HepG2 (cell line): ENCODE data around the gene IER2. TPM values are rescaled to one million over a fixed set of nuclear protein-coding genes. Genes with fewer than 3 reads are reported as not detected.
A peak's percentile ranks its signal among the peaks of the same experiment; 100 is the strongest.

Experiments used
- ATF3 ChIP-seq: sonication (generic); formaldehyde crosslinking; IDR thresholded peaks from 2 replicates; pipeline ENCODE4 v1.4.0; 2020; ENCODE audit warnings: missing genetic modification reagents
- BHLHE40 ChIP-seq: IDR thresholded peaks from 2 replicates; pipeline ENCODE4 v1.6.1; 2011; ENCODE audit warnings: low read length, improper control_type of control experiment
- CEBPG ChIP-seq: IDR thresholded peaks from 2 replicates; pipeline ENCODE4 v1.6.1; 2016
- ELF4 ChIP-seq: sonication (generic); formaldehyde crosslinking; IDR thresholded peaks from 2 replicates; pipeline ENCODE4 v1.5.0; 2020; ENCODE audit warnings: missing genetic modification reagents, mild to moderate bottlenecking, moderate library complexity, borderline replicate concordance
- GATAD2A ChIP-seq: IDR thresholded peaks from 2 replicates; pipeline ENCODE4 v1.6.1; 2016
- HNRNPUL1 ChIP-seq: fragments of 200-400 bp; formaldehyde crosslinking; IDR thresholded peaks from 2 replicates; pipeline ENCODE4 v1.6.1; 2017; ENCODE audit warnings: low read depth, mild to moderate bottlenecking, low read length, moderate library complexity
- MEIS2 ChIP-seq: sonication (generic); formaldehyde crosslinking; IDR thresholded peaks from 2 replicates; pipeline ENCODE4 v1.9.0; 2021; ENCODE audit warnings: mild to moderate bottlenecking, missing genetic modification reagents
- NCOA1 ChIP-seq: sonication (generic); formaldehyde crosslinking; IDR thresholded peaks from 2 replicates; pipeline ENCODE4 v1.9.0; 2021; ENCODE audit warnings: missing genetic modification reagents
- NR3C1 ChIP-seq: sonication (generic); formaldehyde crosslinking; IDR thresholded peaks from 2 replicates; pipeline ENCODE4 v1.4.0; 2020; ENCODE audit warnings: missing genetic modification reagents
- SALL1 ChIP-seq: sonication (generic); formaldehyde crosslinking; IDR thresholded peaks from 2 replicates; pipeline ENCODE4 v1.8.0; 2022; ENCODE audit warnings: mild to moderate bottlenecking, missing genetic modification reagents
- SCMH1 ChIP-seq: sonication (generic); formaldehyde crosslinking; IDR thresholded peaks from 2 replicates; pipeline ENCODE4 v1.9.0; 2021; ENCODE audit warnings: missing genetic modification reagents, mild to moderate bottlenecking, borderline replicate concordance
- SMAD1 ChIP-seq: sonication (generic); formaldehyde crosslinking; IDR thresholded peaks from 2 replicates; pipeline ENCODE4 v1.4.0; 2020; ENCODE audit warnings: missing genetic modification reagents, low read depth, mild to moderate bottlenecking, borderline replicate concordance
- SNAPC2 ChIP-seq: sonication (generic); formaldehyde crosslinking; IDR thresholded peaks from 2 replicates; pipeline ENCODE4 v1.8.1; 2022; ENCODE audit warnings: mild to moderate bottlenecking, missing genetic modification reagents
- TMF1 ChIP-seq: sonication (generic); formaldehyde crosslinking; IDR thresholded peaks from 2 replicates; pipeline ENCODE4 v1.8.1; 2022; ENCODE audit warnings: low read depth, missing genetic modification reagents
- U2AF1 ChIP-seq: fragments of 200-400 bp; formaldehyde crosslinking; optimal IDR thresholded peaks from 2 replicates; pipeline ENCODE3; 2017; ENCODE audit warnings: mild to moderate bottlenecking, low read depth, low read length
- ZBTB26 ChIP-seq: IDR thresholded peaks from 2 replicates; pipeline ENCODE4 v1.6.1; 2016; ENCODE audit warnings: missing compliant biosample characterization, missing genetic modification reagents, borderline replicate concordance
- ZNF180 ChIP-seq: sonication (generic); formaldehyde crosslinking; IDR thresholded peaks from 2 replicates; pipeline ENCODE4 v1.4.0; 2020; ENCODE audit warnings: low read depth, missing genetic modification reagents, borderline replicate concordance
- ZNF567 ChIP-seq: sonication (generic); formaldehyde crosslinking; IDR thresholded peaks from 2 replicates; pipeline ENCODE4 v1.8.1; 2023; ENCODE audit warnings: mild to moderate bottlenecking, missing genetic modification reagents, borderline replicate concordance
- ZNF75D ChIP-seq: sonication (generic); formaldehyde crosslinking; IDR thresholded peaks from 2 replicates; pipeline ENCODE4 v1.8.1; 2023; ENCODE audit warnings: missing genetic modification reagents, mild to moderate bottlenecking, borderline replicate concordance
- ZSCAN22 ChIP-seq: sonication (generic); formaldehyde crosslinking; IDR thresholded peaks from 2 replicates; pipeline ENCODE4 v1.4.0; 2020; ENCODE audit warnings: mild to moderate bottlenecking, missing genetic modification reagents
- polyA plus RNA-seq, 8 experiments: library from polyadenylated mRNA; depleted of rRNA in 3 of 8; stranded (reverse) in 7 of 8; unstranded in 1 of 8; fragments of >200 nt; fragmentation: Illumina TruSeq in 4 of 8; extraction: Trizol in 4 of 8; gene quantifications; 2 replicates each; pipeline versions ENCODE4 v1.2.1 to v1.2.3, GENCODE V29; 2011 to 2016; ENCODE audit warnings: low read depth in 4 of 8, missing spikeins in 1 of 8, mixed read lengths in 1 of 8; ENCODE audit not compliant: insufficient read depth in 1 of 8
- total RNA-seq, 5 experiments: library from RNA; depleted of rRNA; stranded (reverse); fragments of >200 nt; fragmentation: Illumina TruSeq; extraction: Trizol; gene quantifications; 2 replicates each; pipeline ENCODE4 v1.2.3, GENCODE V29; 2016; ENCODE audit warnings: low read depth in 1 of 5
- TF ChIP-seq, protein P1 (sequence below): sonication (generic); formaldehyde crosslinking; IDR thresholded peaks from 2 replicates; pipeline ENCODE4 v1.8.1; 2022; ENCODE audit warnings: low read depth, mild to moderate bottlenecking, missing genetic modification reagents
- TF ChIP-seq, protein P2 (sequence below): conservative IDR thresholded peaks from 2 replicates; pipeline ENCODE4 v1.6.1; 2018; ENCODE audit warnings: missing genetic modification reagents
- TF ChIP-seq, protein P3 (sequence below): sonication (generic); formaldehyde crosslinking; IDR thresholded peaks from 2 replicates; pipeline ENCODE4 v1.8.0; 2022; ENCODE audit warnings: missing genetic modification reagents, mild to moderate bottlenecking, moderate library complexity, borderline replicate concordance

IER2 gene
- total and polyA plus RNA-seq, 2 of the 13 experiments (the other 11 are each of a cell fraction or from before 2014, with no cell fraction given), result 10.1 to 14.3 TPM

DNA sequence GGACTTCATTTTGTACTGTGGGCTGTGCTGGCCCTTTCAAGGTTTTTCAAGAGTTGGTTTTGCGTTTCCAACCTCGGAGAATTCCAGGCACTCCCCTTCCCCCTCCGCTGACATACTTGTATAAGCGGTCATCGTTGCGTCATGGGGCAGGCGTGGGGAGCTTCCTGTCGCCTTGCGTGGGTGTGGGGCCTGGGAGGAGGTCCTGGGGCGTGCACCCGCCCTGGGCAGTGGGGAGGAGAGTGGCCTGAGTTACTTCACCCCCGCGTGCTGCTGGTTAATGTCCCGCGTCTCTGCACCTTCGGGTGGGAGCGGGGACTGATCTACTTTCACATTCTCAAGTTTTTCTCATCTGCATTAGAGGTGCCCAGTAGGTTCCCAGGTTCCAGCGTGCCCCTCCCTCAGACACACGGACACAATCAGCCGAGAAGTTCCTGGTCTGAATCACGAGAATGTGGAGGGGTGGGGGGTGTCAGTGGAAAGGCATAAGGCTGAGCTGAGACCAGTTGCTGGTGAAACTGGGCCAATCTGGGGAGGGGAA, 4.1 kb downstream of the IER2 start (continued):
- TF ChIP-seq ZBTB26 (CRISPR knock-in tag) (0 out of 2 replicates have a peak, but pooled peaks have one; percentile 10), ATF3 (CRISPR knock-in tag) (peak; percentile 89), BHLHE40 (no peak), ZNF567 (CRISPR knock-in tag) (no peak), ELF4 (CRISPR knock-in tag) (no peak), GATAD2A (peak; percentile 60; the same call in 1 of the 2 replicates), SMAD1 (CRISPR knock-in tag) (no peak), NR3C1 (CRISPR knock-in tag) (no peak), ZNF75D (CRISPR knock-in tag) (no peak), SNAPC2 (CRISPR knock-in tag) (no peak), ZNF180 (CRISPR knock-in tag) (no peak), HNRNPUL1 (no peak), TMF1 (CRISPR knock-in tag) (no peak), ZSCAN22 (CRISPR knock-in tag) (no peak), SCMH1 (CRISPR knock-in tag) (no peak), CEBPG (CRISPR knock-in tag) (peak; percentile 88), U2AF1 (no peak), SALL1 (CRISPR knock-in tag) (peak; percentile 51; the same call in 1 of the 2 replicates), MEIS2 (CRISPR knock-in tag) (no peak), NCOA1 (CRISPR knock-in tag) (no peak)
- TF ChIP-seq, protein P1, sequence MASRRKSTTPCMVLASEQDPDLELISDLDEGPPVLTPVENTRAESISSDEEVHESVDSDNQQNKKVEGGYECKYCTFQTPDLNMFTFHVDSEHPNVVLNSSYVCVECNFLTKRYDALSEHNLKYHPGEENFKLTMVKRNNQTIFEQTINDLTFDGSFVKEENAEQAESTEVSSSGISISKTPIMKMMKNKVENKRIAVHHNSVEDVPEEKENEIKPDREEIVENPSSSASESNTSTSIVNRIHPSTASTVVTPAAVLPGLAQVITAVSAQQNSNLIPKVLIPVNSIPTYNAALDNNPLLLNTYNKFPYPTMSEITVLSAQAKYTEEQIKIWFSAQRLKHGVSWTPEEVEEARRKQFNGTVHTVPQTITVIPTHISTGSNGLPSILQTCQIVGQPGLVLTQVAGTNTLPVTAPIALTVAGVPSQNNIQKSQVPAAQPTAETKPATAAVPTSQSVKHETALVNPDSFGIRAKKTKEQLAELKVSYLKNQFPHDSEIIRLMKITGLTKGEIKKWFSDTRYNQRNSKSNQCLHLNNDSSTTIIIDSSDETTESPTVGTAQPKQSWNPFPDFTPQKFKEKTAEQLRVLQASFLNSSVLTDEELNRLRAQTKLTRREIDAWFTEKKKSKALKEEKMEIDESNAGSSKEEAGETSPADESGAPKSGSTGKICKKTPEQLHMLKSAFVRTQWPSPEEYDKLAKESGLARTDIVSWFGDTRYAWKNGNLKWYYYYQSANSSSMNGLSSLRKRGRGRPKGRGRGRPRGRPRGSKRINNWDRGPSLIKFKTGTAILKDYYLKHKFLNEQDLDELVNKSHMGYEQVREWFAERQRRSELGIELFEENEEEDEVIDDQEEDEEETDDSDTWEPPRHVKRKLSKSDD (CRISPR knock-in tag), result peak; percentile 63
- TF ChIP-seq, protein P2, sequence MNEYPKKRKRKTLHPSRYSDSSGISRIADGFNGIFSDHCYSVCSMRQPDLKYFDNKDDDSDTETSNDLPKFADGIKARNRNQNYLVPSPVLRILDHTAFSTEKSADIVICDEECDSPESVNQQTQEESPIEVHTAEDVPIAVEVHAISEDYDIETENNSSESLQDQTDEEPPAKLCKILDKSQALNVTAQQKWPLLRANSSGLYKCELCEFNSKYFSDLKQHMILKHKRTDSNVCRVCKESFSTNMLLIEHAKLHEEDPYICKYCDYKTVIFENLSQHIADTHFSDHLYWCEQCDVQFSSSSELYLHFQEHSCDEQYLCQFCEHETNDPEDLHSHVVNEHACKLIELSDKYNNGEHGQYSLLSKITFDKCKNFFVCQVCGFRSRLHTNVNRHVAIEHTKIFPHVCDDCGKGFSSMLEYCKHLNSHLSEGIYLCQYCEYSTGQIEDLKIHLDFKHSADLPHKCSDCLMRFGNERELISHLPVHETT (CRISPR knock-in tag), result no peak
- TF ChIP-seq, protein P3, sequence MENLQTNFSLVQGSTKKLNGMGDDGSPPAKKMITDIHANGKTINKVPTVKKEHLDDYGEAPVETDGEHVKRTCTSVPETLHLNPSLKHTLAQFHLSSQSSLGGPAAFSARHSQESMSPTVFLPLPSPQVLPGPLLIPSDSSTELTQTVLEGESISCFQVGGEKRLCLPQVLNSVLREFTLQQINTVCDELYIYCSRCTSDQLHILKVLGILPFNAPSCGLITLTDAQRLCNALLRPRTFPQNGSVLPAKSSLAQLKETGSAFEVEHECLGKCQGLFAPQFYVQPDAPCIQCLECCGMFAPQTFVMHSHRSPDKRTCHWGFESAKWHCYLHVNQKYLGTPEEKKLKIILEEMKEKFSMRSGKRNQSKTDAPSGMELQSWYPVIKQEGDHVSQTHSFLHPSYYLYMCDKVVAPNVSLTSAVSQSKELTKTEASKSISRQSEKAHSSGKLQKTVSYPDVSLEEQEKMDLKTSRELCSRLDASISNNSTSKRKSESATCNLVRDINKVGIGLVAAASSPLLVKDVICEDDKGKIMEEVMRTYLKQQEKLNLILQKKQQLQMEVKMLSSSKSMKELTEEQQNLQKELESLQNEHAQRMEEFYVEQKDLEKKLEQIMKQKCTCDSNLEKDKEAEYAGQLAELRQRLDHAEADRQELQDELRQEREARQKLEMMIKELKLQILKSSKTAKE (CRISPR knock-in tag), result no peak
